Fibroblast of skin of back (primary cell): Measurements from ENCODE around the gene KCNAB1.

ENCODE experiments used
- DNase-seq: peaks from one replicate; pipeline ENCODE4 v3.0.0-alpha.2; 2013

KCNAB1 gene

GRCh38 chr3:156461889-156462288, 341.5 kb downstream of the KCNAB1 start:
- no peak for DNase-seq

DNA sequence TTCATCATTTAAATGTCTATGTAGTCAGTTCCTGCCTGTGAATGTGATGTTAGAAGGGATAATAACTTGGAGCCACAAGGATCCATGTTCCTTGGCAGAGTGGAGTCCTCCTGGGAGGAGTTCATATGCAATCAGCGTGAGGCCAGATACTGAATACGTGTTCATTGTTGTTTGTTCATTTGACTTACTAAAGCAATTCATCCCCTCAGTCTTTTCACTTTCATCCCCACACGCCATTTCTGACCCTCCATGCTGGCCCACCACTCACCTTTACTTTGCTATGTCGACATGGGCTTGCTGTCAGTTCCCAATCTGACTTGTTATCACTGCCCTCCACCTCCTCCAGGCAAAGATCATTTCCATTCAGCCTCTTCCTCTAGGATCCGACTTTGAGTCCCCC, 342.7 kb downstream of the KCNAB1 start:
- DNase-seq, result no peak

DNA sequence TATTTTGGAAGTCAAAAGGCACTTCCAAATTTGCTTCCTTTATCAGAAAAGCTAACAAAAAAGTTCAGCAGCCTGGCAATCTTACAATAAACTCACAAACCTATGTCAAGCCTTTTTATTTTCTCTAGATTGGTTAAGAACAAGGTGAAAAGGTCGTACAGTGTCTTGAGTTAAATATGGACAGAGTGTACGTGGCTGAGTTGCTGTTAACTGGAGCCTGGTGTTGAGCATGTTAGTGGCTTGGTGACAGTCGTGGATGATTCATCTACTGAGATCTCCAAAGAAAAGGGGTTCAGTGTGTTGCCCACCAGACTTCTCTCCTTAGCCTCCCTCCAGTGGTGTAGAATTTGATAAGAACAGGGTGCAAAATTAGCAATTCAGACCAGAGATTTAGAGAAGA, 344.8 kb downstream of the KCNAB1 start:
- DNase-seq, result no peak

GRCh38 chr3:156469456-156469855, 349.1 kb downstream of the KCNAB1 start:
- DNase-seq, result no peak

DNA sequence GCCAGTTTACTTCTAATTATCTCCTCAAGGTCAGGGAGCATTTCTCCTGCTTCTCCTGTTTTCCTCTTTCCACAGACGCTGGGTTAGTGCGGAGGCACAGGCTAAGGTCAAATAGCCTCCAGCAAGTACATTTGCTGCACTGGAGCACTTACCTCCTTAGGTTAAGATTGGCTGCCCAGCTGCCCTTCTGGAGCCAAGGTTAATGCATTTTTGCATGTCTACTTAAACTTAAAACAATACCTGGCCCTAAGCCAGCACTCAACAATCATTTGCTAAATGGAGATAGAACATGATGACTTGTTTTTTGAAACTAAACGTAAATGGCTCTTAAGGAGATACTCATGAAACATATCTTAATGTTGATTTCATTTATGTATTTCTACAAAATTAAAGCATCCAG, 351.1 kb downstream of the KCNAB1 start:
- no peak for DNase-seq

DNA sequence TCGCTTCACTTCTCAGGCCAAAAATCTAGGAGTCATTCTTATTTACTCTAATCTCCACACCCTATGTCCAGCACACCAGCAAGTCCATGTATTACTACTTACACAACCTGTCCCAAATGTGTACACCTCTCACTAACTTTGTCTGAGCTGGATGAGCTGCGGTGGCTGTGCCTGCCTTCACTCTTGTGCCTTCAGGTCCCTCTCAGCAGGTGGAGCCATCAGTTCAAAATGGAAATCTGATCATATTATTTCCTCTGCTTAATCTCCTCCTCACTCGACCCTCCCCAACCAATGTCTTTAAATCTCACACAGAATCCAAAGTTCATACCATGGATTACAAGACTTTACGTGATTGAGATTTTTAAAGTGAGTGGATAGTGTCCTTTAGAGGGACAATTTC, 351.8 kb downstream of the KCNAB1 start:
- DNase-seq, result no peak

DNA sequence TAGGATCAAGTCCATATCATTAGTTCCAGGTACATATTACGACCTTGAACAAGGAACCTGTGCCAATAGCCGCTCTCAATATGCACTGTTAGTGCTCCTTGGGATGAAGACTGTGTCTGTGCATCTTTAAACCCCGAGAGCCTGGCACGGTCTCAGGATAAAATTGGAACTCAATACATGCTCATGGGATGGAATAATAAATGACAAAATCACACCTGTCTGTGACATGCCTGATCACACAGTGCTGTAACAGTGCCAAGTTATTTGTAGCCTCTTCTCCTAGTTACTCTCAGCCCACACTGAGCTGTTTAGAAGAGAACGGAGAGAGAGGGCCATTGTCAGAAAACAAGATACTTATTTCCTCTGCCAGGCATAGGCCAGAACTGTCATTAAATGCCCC, 352.3 kb downstream of the KCNAB1 start:
- DNase-seq, result no peak

GRCh38 chr3:156473341-156473740, 353.0 kb downstream of the KCNAB1 start:
- DNase-seq, result no peak

DNA sequence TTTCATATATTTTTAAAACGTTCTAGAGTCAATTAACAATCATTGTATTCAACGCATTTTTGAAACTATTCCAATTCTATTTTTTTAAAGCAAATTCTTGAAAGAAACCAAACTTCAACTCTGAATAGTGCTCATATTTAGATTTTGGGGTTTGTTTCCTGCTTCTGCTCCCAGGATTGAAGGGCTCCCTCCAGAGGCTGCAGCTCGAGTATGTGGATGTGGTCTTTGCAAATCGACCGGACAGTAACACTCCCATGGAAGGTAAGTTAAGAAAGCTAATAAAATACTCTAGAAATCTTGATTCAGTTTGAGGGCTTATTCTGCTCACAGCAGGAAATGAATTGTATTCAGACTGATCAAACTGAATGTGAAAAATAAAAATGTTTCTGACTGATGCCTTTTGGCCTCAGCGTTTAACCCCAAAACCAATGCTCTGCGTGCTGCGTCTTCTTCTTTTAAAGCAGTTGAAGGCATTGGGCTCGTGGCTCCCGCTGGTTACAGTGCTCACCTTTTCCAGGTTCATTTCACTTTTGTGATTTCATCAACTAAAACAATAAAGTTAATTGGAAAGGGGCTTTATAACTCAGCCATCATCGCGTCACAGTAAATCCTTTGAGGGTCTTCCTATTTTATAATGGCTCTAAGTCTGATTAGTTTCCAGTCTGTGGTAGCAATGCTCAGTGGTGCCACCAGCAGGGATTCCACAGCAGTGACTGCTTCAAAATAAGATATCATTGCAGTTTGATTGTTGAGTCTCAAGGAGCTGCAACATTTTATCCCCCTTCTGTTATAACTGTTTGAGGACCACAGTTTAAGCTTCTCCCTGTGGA, 354.4 kb downstream of the KCNAB1 start:
- no peak for DNase-seq

DNA sequence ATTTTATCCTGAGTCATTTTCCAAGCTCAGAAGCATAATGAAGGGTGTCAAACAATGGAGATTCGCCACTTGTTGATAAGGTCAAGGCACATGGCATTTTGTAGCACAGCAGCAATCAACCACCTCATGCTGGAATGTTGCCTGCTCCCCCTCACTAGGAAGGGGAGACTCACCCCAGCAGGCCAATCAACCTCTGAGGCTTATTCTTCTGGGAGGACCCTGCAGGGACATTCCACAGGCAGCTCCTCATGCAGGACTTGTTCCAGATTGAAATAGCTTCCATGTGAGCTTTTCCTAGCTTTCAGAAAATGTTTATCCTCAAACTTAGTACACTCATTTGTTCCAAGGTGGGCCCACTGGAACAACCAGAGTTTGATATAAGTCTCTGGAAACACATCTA, 356.9 kb downstream of the KCNAB1 start:
- peak; percentile 61 for DNase-seq

GRCh38 chr3:156478891-156479290, 358.5 kb downstream of the KCNAB1 start:
- DNase-seq, result no peak

GRCh38 chr3:156479604-156480003, 359.2 kb downstream of the KCNAB1 start:
- no peak for DNase-seq

- no peak for DNase-seq
These were observed 360.6 kb downstream of the KCNAB1 start for GRCh38 chr3:156480949-156481348.

DNA sequence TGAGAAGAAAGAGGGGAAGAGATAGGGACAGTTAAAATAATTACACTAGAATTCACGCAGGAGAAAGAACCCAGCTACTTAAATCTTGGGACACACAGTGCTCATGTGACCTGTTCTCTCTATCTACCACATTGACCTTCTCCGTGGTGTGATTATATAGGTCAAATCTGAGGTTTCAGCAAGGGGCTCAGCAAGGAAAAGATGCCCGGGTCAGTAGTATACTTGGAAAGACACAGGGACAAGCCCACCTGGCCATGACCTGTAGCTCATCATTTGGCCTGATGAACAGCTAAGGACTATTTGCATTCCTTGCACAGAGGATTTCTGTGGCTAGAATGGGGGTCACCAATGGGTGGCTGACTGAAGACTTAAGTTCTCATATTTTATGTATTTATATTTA, 362.6 kb downstream of the KCNAB1 start:
- no peak for DNase-seq

DNA sequence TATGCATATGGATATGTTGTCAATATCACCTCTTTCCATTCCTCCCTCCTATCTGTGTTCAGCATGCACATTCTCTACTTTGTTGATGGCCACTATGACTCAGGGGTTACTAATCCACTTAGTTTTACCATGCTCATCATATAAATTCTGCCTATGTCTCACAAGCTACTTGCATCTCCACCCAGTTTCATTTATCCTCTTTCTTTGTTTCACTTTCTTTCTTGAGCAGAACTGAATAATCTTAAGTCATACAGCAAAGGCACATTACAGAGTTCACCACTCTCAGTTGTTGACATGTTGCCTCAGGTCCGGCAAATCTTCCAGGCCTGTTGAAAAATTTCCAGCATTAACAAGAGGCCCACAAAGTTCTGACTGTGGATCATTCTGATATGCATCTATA, 363.0 kb downstream of the KCNAB1 start:
- peak; percentile 82 for DNase-seq

DNA sequence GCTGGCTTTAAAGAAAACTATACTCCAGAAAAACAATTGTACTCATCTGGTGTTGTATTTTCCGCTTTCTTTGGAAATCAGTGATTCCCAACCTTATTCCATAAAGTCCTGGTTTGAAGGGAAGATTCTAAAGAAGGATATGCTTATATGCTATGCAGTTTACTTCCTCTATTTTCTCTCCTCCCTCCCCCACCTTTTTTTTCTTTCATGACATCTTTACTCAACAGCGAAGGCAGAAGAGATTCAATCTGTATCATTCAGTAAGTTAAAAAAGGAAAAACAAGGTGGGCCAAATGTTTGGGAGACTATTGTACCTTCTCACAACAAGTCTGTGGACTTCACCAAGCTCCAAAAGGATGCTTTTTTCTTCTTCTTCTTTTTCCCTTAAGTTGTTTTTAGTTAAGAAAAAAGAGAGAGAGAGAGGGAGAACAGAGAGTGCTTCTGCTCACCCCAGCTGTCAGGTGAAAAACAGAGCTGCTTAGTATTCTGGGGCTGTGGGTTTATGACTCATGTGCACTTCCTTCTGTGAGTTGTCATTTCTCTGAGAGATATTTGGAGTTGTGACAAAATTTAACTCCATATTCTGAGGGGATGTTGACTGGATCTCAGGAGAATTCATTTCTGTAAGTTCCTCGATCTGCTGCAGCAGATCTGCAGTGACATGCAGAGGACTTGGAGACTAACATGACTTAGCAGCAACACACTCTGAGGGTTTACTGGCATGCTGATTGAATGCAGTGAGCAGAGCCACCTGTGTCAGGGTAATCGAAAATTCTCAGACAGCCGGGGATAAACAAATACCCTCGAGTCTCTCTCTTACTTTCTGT, 363.8 kb downstream of the KCNAB1 start:
- DNase-seq, result peak; percentile 80

GRCh38 chr3:156488767-156489166, 368.4 kb downstream of the KCNAB1 start:
- peak; percentile 51 for DNase-seq

DNA sequence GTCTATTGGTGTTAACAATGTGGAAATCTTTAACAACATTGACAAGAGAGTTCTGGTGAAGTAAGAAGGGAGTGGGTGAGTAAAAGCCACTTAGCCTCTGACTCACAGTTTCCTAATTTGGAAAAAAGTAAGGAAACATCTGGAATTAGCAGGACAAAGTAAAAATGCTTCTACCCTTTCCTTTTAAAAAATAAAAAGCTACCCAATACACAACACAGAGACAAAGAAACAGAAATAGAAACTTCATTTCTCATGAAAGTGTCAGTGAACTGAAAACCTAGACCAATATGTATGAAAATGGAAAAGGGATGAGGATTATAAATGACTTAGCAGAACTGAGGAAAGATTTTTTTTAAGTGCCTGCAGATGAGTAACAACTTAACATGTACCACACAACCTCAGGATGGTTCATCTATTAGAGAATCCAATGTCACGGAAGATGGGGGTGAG, 369.1 kb downstream of the KCNAB1 start:
- DNase-seq, result peak; percentile 49

GRCh38 chr3:156491192-156491591, 370.8 kb downstream of the KCNAB1 start:
- DNase-seq, result no peak

GRCh38 chr3:156492801-156493261, 372.5 kb downstream of the KCNAB1 start:
- DNase-seq, result peak; percentile 73

DNA sequence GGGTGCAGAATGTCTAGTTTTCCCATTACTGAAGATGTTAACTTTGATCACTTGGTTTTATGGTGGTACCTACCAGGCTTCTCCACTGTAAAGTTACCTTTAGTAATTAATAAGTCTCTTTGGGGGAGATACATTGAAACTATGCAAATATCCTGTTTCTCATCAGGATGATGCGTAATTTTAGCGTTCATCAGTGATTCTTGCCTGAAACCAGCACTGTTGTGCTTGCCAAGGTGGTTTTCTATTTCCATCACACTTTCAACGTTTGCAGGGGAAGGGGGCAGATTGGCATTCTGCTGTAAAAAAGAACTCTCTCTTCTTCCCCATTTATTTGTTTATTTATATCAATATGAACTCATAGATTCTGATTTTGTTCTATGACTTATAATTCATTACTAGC, 373.5 kb downstream of the KCNAB1 start:
- DNase-seq, result no peak

DNA sequence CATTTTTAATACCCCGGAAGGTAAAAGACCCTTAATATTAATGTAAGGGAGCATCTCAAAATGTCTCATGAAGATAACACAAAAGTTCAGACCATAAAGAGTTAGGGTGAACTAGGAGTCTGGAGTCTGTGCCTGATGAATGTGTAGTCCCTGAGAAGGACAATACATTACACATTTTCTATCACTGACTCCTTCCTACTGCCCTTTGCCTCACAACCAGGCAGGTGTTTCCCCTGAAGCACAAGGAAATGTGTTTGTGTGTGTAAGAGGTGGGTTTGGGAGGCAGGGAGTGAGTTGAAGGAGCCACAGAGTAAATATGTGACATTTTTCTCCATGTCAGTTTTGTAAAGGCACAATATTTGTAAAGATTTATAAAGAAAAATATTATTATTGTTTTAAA, 375.4 kb downstream of the KCNAB1 start:
- no peak for DNase-seq

DNA sequence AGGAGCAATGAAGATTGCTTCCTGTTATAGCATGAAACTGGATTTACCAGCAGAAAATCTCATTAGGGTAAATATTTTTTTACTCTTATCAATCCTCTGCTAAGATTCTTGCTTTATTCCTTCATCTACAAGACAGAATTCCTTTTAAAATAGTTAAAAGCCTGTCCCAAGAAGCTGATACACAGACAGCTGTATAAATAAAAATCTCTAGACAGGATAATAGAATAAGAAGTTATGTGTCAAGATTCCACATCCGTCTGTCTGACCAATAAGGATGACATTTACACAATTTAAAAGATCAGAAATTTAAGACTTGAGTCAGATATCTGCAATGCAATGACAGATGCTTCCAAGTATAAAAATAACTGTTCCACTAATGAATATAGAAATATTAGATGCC, 376.9 kb downstream of the KCNAB1 start:
- peak; percentile 86 for DNase-seq

DNA sequence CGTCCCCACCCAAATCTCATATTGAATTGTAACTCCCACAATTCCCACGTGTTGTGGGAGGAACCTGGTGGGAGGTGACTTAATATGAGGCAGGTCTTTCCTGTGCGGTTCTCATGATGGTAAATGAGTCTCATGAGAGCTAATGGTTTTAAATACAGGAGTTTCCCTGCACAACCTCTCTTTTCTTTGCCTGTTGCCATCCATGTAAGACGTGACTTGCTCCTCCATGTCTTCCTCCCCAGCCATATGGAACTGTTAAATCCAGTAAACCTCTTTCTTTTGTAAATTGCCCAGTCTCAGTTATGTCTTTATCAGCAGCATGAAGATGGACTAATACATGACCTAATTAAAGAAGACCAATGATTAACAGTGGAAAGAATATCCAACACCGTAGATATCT, 377.9 kb downstream of the KCNAB1 start:
- DNase-seq, result no peak
